ENCODE results near the gene NT5E.

DNA sequence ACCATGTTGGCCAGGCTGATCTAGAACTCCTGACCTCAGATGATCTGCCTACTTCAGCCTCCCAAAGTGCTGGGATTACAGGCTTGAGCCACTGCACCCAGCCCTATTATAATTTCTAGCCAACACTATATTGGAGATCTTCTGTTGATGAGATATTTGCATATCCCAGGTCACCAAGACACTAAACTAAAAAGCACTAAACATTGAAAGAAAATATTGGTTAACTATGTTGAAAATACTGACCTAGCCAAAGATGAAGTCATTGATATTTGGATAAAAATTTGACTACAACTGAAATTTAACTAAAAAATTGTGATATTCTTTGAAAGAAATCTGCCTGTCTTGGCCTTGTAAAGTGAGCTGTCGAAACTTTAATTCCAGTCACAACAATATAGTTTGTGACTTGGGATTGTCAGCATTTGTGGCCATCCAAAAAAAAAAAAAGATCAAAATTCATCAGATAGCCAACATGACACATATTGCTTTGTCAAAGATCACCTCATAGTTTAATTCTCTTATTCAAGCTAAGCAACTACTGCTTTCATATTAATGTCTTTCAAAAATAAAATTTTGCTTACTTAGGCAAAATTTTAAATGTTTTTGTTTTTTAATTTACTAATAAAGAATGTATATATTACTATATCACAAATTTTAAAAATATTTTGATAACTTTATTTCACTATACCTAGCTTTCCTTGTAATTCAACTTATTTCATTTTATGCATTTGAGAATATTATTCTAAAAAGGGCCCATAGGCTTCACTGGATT lies 6.3 kb upstream of the NT5E start:
- TF ChIP-seq POLR2A (IDR thresholded peaks at IDR 0.05; ENCODE audit: low read length) (no peak), GATA1 (IDR thresholded peaks at IDR 0.05; ENCODE audit: low read depth, low read length) (no peak)

Data from erythroblast (primary cell).